GM19193 (cell line): ENCODE results near the gene MEGF8.

Experiments
- POLR2A ChIP-seq: IDR thresholded peaks from 4 replicates; pipeline ENCODE4 v1.6.1; 2011; ENCODE audit not compliant: insufficient read depth, insufficient read length; ENCODE audit errors: extremely low read depth

MEGF8 gene

DNA sequence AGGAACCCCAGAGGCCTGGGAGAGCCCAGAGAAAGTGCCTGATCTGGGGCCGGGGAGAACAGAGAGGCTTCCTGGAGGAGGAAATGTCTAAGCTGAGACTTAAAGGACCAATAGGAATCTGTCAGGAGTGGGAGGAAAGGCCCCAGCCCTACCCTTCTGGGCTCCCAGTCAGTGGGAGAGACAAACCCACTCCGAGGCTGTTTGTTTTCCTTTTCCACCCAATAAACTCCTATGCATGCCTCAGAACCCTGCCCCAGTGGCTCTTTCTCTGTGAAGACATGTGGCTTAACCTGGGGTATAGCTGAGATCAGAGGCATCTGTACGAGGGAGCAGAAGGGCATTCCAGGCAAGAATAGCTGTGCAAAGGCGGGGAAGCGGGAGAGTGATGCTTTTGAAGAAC is 1.9 kb downstream of the MEGF8 start:
- no peak for TF ChIP-seq POLR2A

DNA sequence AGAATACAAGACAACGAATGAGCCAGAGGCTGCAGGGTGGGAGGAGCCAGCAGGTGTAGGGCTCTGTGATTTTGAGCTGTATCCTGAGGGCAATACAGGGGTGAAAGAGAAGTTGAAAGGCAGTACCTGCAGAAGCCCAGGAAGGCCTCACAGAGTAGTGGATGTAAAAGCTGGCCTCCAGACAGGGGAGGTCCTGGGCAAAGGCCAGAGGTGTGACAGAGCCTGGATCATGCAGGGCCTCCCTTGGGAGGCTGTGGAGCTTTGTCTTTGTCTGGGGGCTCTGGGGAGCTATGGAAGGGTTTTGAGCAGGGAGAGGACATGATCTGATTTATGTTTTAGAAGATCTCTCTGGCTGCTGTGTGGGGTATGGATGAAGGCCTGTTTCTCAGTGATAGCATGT is 2.7 kb downstream of the MEGF8 start:
- no peak for TF ChIP-seq POLR2A

DNA sequence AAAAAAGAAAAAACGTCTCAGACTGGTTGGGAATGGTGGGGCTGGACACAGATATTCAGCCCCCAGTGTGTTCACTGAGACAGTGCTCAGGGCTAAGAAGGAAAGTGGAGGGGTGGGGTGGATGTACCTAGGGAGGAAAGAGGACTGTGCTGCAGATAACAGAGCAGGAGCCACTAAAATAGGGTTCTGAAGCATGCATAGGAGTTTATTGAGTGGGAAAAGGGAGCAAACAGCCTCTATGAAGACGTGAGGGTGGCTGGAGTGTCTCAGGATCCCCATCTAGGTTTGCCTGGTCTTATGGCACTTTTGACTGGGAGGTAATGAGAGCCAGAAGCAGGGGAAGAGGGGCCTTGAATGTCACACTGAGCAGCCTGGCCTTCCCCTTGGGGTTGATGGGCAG is 3.4 kb downstream of the MEGF8 start:
- no peak for TF ChIP-seq POLR2A

DNA sequence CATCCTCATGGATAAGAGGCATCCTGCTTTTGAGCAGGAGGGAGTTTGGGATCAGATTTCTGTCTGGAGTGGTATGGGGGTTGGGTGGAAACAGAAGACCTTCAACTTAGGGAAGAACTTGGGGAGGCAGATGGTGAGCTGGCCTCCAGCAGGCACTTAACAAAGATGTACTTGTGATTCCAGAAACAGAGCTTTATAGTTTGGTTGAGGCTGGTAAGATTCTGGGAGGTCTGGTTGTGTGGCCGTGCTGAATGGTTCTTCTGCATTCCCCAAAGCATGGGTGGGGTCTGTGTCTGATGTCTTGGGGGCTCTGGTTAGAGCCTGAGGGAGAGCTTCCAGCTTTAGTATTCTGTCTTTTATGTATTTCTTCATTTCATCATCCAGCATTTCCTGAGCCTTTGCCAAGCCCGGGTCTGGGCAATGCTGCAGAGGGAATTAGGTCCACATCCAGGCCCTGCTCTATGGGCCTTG is 4.8 kb downstream of the MEGF8 start:
- no peak for TF ChIP-seq POLR2A

DNA sequence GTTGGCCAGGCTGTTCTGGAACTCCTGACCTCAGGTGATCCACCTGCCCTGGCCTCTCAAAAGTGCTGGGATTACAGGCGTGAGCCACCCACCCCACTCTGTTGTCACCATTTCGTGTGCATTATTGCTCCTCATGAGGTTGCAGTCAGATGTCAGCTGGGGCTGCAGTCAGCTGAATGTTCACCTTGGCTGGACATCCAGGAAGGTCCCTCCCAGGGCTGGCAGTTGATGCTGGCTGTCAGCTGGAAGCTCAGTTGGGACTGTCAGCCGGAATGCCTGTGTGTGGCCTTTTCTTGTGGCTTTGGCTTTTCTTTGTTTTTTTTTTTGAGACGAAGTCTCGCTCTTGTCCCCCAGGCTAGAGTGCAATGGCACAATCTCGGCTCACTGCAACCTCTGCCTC is 6.6 kb downstream of the MEGF8 start:
- no peak for TF ChIP-seq POLR2A

DNA sequence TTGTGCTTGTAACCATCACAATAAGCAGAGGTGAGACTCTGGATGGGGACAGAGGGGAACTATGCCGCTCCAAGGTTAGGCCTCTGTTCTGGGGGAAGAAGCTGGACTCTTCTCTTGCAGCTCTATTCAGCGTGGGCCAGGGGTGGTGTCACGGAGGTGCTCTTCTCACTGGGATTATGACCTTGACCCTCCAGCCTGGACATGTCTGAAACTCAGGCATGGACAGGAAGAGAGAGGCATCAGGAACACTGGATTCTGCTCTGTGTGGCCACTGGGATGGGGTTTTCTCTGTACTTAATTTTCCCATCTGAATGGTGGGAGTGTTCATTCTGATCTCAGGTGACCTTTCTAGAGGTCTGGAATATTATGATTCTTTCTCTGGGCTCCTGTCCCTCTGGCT is 7.6 kb downstream of the MEGF8 start:
- TF ChIP-seq POLR2A = no peak

DNA sequence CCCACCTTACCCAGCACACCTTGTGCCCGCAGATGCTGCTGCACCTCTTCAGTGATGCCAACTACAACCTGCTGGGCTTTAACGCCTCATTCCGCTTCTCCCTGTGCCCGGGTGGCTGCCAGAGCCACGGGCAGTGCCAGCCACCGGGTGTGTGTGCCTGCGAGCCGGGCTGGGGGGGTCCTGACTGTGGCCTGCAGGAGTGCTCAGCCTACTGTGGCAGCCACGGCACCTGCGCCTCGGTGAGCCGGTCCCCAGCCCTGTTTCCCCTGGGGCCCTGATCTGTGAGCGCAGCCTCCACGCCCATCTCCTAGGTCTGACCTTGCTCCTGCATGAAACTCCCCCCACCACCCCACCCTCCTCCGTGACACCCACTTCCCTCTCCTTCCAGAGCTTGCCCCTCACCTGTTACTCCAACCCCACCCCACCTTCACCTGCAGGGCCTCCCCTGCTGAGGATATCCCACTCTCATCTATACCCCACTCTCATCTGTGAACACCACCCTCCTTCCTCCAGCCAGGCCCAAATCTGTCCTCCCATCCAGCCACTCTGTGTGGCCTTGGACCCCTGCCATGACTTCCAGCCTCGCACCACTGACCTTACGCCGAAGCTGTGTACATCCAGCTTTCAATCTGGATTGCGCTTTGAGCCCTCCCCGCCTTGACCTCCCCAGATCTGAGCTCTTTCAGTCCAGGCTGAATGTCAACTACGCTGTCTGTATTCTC is 8.7 kb downstream of the MEGF8 start:
- no peak for TF ChIP-seq POLR2A

DNA sequence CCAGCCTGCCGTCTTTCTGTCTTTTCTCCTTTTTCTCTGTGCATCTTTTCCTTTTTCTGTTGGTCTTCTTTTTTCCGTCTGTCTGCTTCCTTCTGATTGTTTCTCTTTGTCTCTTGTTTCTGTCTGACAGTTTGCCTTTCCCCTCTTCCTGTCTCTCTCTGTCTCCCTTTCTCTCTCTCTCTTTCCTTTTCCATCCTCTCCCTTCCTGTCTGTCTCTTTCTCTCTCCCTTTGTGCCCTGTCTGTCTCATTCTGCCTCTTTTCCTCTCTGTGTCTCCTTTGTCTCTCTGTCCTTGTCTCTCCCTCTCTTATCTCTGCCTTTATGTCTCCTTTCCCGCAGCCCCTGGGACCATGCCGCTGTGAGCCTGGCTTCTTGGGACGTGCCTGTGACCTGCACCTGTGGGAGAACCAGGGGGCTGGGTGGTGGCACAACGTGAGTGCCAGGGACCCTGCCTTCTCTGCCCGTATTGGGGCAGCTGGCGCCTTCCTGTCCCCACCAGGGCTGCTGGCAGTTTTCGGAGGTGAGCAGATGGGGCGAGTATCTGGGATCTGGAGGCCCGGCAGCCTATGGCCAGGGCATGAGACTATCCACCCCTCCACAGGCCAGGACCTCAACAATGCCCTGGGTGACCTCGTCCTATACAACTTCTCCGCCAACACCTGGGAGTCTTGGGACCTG is 9.4 kb downstream of the MEGF8 start:
- no peak for TF ChIP-seq POLR2A

DNA sequence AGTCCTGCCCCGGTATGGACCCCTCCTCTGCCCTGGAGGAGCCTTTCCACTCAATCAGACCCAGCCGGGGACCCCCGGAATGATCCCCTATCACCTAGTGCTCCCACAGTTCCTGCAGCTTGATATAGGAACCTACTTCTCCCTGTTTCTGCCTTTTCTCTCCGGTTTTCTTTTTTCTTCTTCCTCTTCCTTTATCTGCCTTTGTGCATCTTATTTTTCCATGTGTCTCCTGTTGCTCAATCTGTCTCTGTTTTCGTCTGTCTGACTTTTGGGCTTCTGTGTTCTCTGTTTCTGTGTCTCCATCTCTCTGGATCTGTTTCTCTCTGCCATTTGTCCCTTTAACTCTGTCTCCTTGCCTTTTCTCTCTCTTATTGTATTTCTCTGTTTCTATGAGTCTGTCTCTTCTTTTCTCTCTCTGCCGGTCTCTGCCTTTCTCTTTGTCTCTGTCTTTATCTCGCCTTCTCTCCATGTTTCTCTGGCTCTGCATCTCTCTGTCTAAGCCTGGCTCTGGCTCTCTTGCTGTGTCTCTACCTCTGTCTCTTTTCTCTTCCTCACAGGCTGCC is 10.0 kb downstream of the MEGF8 start:
- TF ChIP-seq POLR2A = no peak

DNA sequence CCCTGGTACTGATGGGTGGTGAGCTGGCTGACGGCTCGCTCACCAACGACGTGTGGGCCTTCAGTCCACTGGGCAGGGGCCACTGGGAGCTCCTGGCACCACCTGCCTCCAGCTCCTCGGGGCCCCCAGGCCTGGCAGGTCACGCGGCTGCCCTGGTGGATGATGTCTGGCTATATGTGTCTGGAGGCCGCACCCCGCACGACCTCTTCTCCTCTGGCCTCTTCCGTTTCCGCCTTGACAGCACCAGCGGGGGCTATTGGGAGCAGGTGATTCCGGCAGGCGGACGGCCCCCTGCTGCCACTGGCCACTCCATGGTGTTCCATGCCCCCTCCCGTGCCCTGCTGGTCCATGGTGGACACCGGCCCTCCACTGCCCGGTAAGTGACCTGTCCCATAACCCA is 10.5 kb downstream of the MEGF8 start:
- no peak for TF ChIP-seq POLR2A

DNA sequence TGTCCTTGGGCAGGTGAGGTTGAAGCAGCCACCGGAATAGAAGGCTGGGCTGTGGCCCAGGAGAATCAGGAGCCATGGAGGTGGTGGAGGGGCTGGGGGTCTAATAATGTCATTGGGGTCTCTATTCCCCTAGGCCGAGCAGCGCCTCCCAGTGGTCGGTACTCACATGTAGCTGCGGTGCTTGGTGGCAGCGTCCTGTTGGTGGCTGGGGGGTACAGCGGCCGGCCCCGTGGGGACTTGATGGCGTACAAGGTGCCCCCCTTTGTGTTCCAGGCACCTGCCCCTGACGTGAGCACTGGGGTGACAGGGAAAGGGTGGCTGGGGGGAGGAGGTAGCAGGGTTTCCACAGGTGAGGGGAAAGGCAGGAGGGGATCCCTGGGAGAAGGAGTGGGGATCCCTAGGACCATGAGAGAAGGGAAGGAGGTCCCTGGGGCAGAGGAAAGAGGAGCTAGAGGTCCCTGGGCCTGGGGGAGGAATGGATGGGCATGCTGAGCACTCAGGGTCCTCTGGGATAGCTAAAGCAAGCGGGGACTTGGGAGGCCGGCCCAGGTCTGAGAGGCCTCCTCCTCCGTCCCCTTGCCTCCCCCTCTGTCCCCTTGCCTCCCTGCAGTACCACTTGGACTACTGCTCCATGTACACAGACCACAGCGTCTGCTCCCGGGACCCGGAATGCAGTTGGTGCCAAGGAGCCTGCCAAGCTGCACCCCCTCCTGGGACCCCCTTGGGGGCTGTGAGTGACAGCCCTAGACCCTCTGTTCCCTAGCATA is 18.1 kb downstream of the MEGF8 start:
- TF ChIP-seq POLR2A = no peak

DNA sequence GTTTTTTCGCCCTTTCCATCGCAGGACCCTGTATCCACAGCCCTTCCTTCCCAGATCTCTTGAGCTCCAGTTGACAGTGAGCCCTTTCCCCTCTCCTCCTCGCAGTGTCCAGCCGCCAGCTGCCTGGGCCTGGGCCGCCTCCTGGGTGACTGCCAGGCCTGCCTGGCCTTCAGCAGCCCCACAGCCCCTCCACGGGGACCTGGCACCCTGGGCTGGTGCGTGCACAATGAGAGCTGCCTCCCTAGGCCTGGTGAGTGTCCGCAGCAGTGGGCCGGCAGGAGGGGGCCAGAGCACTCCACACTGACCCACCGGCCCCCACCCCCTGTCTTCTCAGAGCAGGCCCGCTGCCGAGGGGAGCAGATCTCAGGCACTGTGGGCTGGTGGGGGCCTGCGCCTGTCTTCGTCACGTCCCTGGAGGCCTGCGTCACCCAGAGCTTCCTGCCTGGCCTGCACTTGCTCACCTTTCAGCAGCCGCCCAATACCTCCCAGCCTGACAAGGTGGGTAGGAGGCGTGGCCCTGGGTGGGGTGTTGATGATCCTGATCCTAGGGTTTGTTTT is 19.0 kb downstream of the MEGF8 start:
- no peak for TF ChIP-seq POLR2A

DNA sequence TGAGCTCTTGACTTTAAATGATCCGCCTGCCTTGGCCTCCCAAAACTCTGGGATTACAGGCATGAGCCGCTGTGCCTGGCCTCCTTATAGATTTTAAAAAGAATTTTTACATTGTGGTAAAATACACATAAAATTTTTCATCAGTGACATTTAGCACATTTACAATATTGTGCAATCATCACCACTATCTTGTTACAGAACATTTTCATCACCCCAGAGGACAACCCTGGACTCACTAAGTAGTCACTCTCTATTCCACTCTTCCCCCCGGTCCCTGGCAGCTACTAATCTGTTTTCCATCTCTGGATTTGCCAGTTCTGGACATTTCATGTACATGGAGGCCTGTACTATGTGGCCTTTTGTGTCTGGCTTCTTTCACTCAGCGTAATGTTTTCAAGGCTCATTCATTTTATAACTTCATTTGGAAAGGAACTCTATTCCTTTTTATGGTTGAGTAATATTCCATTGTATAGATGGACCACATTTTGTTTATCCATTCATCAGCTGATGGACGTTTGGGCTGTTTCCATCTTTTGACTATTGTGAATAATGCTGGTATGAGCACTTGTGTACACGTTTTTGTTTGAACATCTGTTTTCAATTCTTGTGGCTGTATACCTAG is 19.9 kb downstream of the MEGF8 start:
- TF ChIP-seq POLR2A = no peak

DNA sequence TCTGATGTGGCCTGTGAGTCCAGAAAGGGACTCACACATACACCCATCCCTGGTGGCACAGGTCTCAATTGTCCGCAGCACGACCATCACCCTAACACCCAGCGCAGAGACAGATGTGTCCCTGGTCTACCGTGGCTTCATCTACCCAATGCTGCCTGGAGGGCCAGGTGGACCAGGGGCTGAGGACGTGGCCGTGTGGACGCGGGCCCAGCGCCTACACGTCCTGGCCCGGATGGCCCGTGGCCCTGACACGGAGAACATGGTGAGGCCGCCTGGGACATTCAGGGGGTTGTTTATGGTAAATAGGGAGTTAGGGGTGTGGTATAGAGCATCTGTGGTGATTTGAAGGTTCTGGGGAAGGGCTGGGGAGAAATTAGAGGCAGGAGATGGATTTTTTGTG is 22.8 kb downstream of the MEGF8 start:
- no peak for TF ChIP-seq POLR2A
